Activated CD8-positive, alpha-beta memory T cell treated with anti-CD3 and anti-CD28 coated beads, Interleukin-2, amount 10 ng/mL, durations not matched to agents 7 days and 5 days (primary cell): ENCODE data around the gene CLEC6A. TPM values are rescaled to one million over a fixed set of nuclear protein-coding genes. Genes with fewer than 3 reads are reported as not detected.
"Not testable (repeated sequence)": the region's sequence is repeated elsewhere in the genome, so short reads cannot be mapped to it uniquely, and the experiment has no call there.

Experiments used
- ATAC-seq: fragments of 150-1000 bp; cut with Tn5 transposase; one replicate; pipeline ENCODE4 v1.10.0; 2021; ENCODE audit warnings: moderate library complexity
- CTCF ChIA-PET: fragments of 350-600 bp; sonication (Branson Sonifier 250); formaldehyde crosslinking; loops from one replicate; lab custom pipeline; 2021; ENCODE audit warnings: antibody characterized with exemption; lab: Charles Lee
- DNase-seq: peaks from one replicate; pipeline ENCODE4 v3.0.0-alpha.2; 2020
- H3K27ac Mint-ChIP-seq: one replicate; pipeline ENCODE4 v1.8.0; 2021; ENCODE audit warnings: mild to moderate bottlenecking, mixed read lengths
- H3K27me3 Mint-ChIP-seq: one replicate; pipeline ENCODE4 v1.8.0; 2021; ENCODE audit warnings: mixed read lengths
- H3K36me3 Mint-ChIP-seq: one replicate; pipeline ENCODE4 v1.8.0; 2021; ENCODE audit warnings: mild to moderate bottlenecking, mixed read lengths
- H3K4me1 Mint-ChIP-seq: one replicate; pipeline ENCODE4 v1.8.0; 2021; ENCODE audit warnings: mixed read lengths
- H3K4me3 Mint-ChIP-seq: one replicate; pipeline ENCODE4 v1.8.0; 2021; ENCODE audit warnings: mild to moderate bottlenecking, moderate library complexity, mixed read lengths
- H3K9me3 Mint-ChIP-seq: one replicate; pipeline ENCODE4 v1.8.0; 2022; ENCODE audit warnings: low read depth, mixed read lengths
- total RNA-seq, 2 experiments: library from RNA; stranded (reverse); gene quantifications; one replicate each; pipeline ENCODE4 v1.2.3, GENCODE V29; 2021

CLEC6A gene
- total RNA-seq: not detected

DNA sequence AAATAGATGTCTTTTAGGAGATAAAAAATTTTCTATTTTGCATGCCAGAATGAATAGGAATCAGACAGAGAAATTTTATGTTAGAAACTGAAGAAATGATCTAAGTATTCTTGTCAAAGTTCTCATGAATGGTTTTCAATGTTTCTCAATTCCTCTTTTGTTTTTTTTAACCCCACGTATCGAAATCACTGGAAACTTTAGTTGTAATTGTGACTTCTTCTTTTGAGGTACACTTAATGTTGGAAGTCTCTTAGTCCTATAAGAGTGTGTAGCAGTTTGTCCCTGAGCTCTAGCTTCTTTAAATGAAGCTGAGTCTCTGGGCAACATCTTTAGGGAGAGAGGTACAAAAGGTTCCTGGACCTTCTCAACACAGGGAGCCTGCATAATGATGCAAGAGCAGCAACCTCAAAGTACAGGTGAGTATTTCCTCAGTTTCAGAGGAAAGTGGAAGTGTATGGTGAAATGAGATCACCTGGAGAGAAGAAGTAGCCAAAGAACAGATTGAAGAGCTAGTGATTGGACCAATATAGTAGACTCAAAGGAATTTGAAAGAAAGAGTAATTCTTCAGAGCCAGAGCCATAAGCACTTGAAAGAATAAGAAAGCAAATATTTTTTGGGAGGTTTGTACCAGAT is at the start of gene CLEC6A:
CLEC6A (plus strand) TSS at position 236 of the 634 bp plus-strand sequence; CDS start at position 386, 150 bp downstream.
- no peak for ATAC-seq
- CTCF ChIA-PET: no interaction called here
- Mint-ChIP-seq H3K36me3 (no peaks in the 10 kb centered on the region), H3K4me3 (no peak within 1 kb of the TSS), H3K27ac (no peak within 1 kb of the TSS), H3K4me1 (no peaks in the 10 kb centered on the region), H3K27me3 (peaks cover 61% of the 10 kb centered on the region), H3K9me3 (no peaks in the 10 kb centered on the region)
- no peak for DNase-seq

DNA sequence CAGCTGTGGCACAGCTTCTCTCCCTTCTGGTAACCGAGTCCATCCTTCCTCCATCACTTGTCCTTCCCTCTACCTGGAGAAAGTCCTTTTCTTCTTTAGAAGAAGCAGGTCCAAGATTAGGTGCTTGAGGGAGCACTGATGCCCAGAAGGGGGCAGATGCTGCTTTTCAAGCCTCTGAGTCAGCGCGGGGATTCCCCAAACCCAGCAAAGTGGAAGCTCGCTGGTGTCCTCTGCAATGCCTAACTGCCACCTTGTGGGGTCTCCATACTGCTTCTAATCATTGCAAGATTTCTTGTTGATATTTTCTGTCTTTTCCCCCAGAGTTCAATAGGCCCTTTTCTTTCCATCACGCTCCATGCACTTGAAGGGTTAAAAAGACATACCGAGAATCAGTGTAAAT is 36.2 kb upstream of the CLEC6A start:
- H3K9me3 Mint-ChIP-seq, H3K27me3 Mint-ChIP-seq, H3K4me3 Mint-ChIP-seq, CTCF ChIA-PET, DNase-seq, H3K27ac Mint-ChIP-seq, H3K36me3 Mint-ChIP-seq, H3K4me1 Mint-ChIP-seq, ATAC-seq: not testable (repeated sequence)

- no peak for ATAC-seq
- CTCF ChIA-PET: no interaction called here
- H3K27me3 Mint-ChIP-seq: no peaks in the 10 kb centered on the region
- no peak overlapping the region for H3K27ac Mint-ChIP-seq
- H3K36me3 Mint-ChIP-seq: no peaks in the 10 kb centered on the region
- H3K4me3 Mint-ChIP-seq: no peak overlapping the region
- DNase-seq: no peak
- no peaks in the 10 kb centered on the region for H3K4me1 Mint-ChIP-seq
- no peaks in the 10 kb centered on the region for H3K9me3 Mint-ChIP-seq
These were observed 35.3 kb upstream of the CLEC6A start for GRCh38 chr12:8420506-8420905.

GRCh38 chr12:8444536-8445278 is 11.1 kb upstream of the CLEC6A start:
- H3K36me3 Mint-ChIP-seq, H3K27me3 Mint-ChIP-seq, H3K9me3 Mint-ChIP-seq, H3K4me3 Mint-ChIP-seq, DNase-seq, H3K4me1 Mint-ChIP-seq, ATAC-seq, H3K27ac Mint-ChIP-seq, CTCF ChIA-PET: not testable (repeated sequence)

- peaks cover 4% of the 10 kb centered on the region for H3K27me3 Mint-ChIP-seq
- H3K36me3 Mint-ChIP-seq: no peaks in the 10 kb centered on the region
- no peak overlapping the region for H3K4me3 Mint-ChIP-seq
- ATAC-seq (no peak), DNase-seq (no peak)
- no peaks in the 10 kb centered on the region for H3K9me3 Mint-ChIP-seq
- no peak overlapping the region for H3K27ac Mint-ChIP-seq
- CTCF ChIA-PET: no interaction called here
- H3K4me1 Mint-ChIP-seq: no peaks in the 10 kb centered on the region
These were observed 10.0 kb upstream of the CLEC6A start for GRCh38 chr12:8445731-8446130.

GRCh38 chr12:8446642-8447547 is 8.9 kb upstream of the CLEC6A start:
- Mint-ChIP-seq H3K27me3 (peaks cover 4% of the 10 kb centered on the region), H3K36me3 (no peaks in the 10 kb centered on the region), H3K9me3 (no peaks in the 10 kb centered on the region), H3K27ac (no peak overlapping the region), H3K4me3 (no peak overlapping the region), H3K4me1 (no peaks in the 10 kb centered on the region)
- CTCF ChIA-PET: no interaction called here
- ATAC-seq: no peak
- no peak for DNase-seq

DNA sequence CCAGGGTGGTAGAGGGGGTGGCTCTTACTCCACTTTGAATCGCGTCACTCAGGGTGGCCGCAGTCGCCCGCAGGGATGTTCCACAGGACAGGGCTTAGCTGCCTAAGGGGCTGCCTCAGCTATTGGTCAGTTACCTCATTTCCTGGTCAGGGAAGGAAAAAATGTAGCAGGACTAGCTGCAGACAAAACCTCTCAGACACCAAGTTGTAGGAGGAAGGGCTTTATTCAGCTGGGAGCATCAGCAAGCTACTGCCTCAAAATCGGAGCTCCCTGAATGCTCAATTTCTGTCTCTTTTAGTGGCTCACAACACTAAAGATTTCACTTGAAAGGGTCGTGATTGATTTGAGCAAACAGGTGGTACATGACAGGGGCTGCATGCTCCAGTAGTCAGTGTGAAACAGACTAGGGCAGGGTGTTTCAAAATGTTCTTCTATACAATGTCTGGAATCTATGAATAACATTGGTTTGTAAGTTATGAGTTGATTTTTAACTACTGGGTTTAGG is 6.4 kb upstream of the CLEC6A start:
- ATAC-seq: no peak
- H3K9me3 Mint-ChIP-seq: no peaks in the 10 kb centered on the region

DNA sequence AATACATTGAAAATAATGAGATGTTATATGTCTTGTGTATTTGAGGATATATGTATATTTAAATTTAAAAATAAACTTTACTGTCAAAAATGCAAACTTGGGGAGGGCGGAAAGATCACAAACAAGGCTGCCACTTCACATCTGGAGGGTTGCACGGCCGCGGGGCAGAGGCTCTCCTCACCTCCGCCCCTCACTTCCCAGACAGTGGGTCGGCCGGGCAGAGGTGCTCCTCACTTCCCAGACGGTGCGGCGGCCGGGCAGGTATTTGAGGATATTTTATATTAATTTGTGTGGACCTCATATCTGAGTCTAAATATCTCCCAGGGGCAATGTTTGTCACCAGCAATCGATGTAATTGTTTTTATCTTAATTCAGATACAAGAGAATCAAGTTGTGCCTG is 3.7 kb upstream of the CLEC6A start:
- ATAC-seq (no peak), DNase-seq (no peak)
- CTCF ChIA-PET: no interaction called here
- Mint-ChIP-seq H3K36me3 (no peaks in the 10 kb centered on the region), H3K9me3 (no peaks in the 10 kb centered on the region), H3K27ac (no peak overlapping the region), H3K27me3 (peaks cover 41% of the 10 kb centered on the region), H3K4me3 (no peak overlapping the region), H3K4me1 (no peaks in the 10 kb centered on the region)

More for the DNA sequence above, 6.4 kb upstream of the CLEC6A start:
- Mint-ChIP-seq H3K36me3 (no peaks in the 10 kb centered on the region), H3K27me3 (peaks cover 23% of the 10 kb centered on the region), H3K27ac (no peak overlapping the region), H3K4me1 (no peaks in the 10 kb centered on the region), H3K4me3 (no peak overlapping the region)
- CTCF ChIA-PET: no interaction called here
- no peak for DNase-seq

DNA sequence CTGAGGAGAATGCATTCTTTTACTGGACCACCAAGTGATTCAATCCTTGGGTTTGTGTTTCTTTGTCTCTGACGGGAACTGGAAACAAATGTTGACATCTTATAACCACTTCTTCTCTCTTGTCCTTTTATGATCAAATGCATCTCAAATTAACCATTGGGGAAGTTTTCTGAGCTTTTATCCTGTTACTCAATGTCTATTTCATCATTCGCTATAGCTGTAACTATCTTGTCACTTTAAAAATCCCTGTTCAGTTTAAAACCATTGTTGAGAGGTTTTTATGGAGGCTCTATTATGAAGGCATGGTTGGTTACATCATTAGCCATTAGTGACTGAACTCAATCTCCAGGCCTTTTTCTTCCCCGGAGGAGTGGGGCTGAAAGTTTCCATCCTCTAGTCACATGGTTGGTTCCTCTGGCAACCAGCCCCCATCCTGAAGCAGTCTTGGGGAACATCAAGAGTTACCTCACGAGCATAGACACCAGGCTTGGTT is 2.7 kb upstream of the CLEC6A start:
- Mint-ChIP-seq H3K27ac (no peak overlapping the region), H3K4me3 (no peak overlapping the region), H3K4me1 (no peaks in the 10 kb centered on the region), H3K9me3 (no peaks in the 10 kb centered on the region), H3K27me3 (peaks cover 50% of the 10 kb centered on the region), H3K36me3 (no peaks in the 10 kb centered on the region)
- DNase-seq (no peak), ATAC-seq (no peak)
- CTCF ChIA-PET: interaction anchor here (1.0 kb wide), 1 partner anchor 63 kb away, joined by 3 read pairs; no protein-coding TSS in a partner anchor

GRCh38 chr12:8453796-8454195 is 2.0 kb upstream of the CLEC6A start:
- no peak for DNase-seq
- Mint-ChIP-seq H3K4me1 (no peaks in the 10 kb centered on the region), H3K27ac (no peak overlapping the region), H3K27me3 (peaks cover 55% of the 10 kb centered on the region), H3K4me3 (no peak overlapping the region), H3K36me3 (no peaks in the 10 kb centered on the region), H3K9me3 (no peaks in the 10 kb centered on the region)
- CTCF ChIA-PET: no interaction called here
- ATAC-seq: no peak

GRCh38 chr12:8455271-8455670 is 491 bp upstream of the CLEC6A start:
- H3K4me3 Mint-ChIP-seq: no peak overlapping the region
- DNase-seq (no peak), ATAC-seq (no peak)
- peaks cover 62% of the 10 kb centered on the region for H3K27me3 Mint-ChIP-seq
- H3K4me1 Mint-ChIP-seq: no peaks in the 10 kb centered on the region
- no peak overlapping the region for H3K27ac Mint-ChIP-seq
- no peaks in the 10 kb centered on the region for H3K9me3 Mint-ChIP-seq
- no peaks in the 10 kb centered on the region for H3K36me3 Mint-ChIP-seq
- CTCF ChIA-PET: no interaction called here

DNA sequence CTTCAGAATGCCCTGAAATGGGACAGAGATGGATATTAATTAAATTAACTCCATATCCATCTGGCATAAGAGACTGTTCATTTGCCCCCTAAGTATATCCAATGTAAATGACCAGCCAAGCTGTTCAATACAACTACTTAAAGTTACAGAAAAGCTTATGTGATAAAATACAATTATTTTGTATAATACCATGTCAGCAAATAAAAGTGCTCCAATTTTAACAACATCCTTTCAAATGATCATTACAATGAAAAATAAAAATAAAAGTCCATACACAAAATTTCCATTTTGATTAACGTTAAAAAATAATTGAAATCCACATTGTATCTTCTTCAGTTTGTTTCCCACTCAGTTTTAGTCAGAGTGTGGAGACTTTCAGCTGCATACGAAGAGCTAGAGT is 5.7 kb downstream of the CLEC6A start:
- Mint-ChIP-seq H3K4me3 (no peak overlapping the region), H3K27me3 (peaks cover 29% of the 10 kb centered on the region), H3K27ac (no peak overlapping the region), H3K9me3 (no peaks in the 10 kb centered on the region), H3K36me3 (no peaks in the 10 kb centered on the region), H3K4me1 (no peaks in the 10 kb centered on the region)
- CTCF ChIA-PET: no interaction called here
- DNase-seq (no peak), ATAC-seq (no peak)

DNA sequence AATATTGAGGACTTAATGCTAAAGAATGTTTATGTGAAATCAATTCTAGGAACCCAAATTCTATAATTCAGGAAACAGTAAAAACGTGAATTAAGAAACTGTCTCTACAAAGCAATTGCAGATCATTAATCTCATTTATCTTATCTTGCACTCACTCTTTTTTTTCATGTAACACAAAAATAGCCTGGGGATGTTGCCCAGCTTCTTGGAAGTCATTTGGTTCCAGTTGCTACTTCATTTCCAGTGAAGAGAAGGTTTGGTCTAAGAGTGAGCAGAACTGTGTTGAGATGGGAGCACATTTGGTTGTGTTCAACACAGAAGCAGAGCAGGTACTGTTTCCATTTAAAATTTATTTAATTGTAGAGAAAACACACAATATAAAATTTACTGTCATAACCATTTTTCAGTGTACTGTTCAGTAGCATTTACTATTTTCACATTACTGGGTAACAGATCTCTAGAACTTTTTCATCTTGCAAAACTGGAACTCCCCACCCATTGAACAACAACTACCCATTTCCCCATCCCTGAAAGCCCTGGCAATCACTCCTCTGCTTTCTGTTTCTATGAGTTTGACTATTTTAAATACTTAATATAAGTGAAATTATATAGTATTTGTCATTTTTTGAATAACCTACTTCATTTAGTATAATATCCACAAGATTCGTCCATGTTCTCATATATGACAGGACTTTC is 9.7 kb downstream of the CLEC6A start:
- no peak for ATAC-seq
- no peak overlapping the region for H3K4me3 Mint-ChIP-seq
- peaks cover 33% of the 10 kb centered on the region for H3K27me3 Mint-ChIP-seq
- CTCF ChIA-PET: no interaction called here
- H3K36me3 Mint-ChIP-seq: no peaks in the 10 kb centered on the region
- H3K27ac Mint-ChIP-seq: no peak overlapping the region
- H3K4me1 Mint-ChIP-seq: no peaks in the 10 kb centered on the region
- no peak for DNase-seq
- peaks cover 6% of the 10 kb centered on the region for H3K9me3 Mint-ChIP-seq
